GM19099 (cell line): ENCODE results near the gene RAET1G.

Source experiments
- POLR2A ChIP-seq: IDR thresholded peaks from 3 replicates; pipeline ENCODE4 v1.6.1; 2011; ENCODE audit warnings: low read depth; ENCODE audit not compliant: insufficient read length; ENCODE audit errors: extremely low read depth

Gene RAET1G

GRCh38 chr6:149881066-149881766 lies 41.7 kb downstream of the RAET1G start:
- TF ChIP-seq POLR2A: no peak

DNA sequence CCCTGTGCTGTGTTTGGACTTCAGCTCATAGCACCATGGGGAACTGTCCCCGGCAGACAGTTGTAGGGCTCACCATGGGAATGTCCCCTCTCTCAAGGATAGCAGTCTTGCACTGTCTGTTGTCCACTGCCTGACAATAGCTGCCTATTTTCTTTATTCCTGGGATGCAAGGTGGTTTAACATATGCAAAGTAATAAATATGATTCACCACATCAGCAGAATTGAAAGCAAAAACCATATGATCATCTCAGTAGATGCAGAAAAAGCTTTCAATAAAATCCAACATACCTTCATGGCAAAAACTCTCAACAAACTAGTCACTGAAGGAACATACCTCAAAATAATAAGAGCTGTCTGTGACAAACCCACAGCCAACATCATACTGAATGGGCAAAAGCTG lies 45.3 kb downstream of the RAET1G start:
- no peak for TF ChIP-seq POLR2A

DNA sequence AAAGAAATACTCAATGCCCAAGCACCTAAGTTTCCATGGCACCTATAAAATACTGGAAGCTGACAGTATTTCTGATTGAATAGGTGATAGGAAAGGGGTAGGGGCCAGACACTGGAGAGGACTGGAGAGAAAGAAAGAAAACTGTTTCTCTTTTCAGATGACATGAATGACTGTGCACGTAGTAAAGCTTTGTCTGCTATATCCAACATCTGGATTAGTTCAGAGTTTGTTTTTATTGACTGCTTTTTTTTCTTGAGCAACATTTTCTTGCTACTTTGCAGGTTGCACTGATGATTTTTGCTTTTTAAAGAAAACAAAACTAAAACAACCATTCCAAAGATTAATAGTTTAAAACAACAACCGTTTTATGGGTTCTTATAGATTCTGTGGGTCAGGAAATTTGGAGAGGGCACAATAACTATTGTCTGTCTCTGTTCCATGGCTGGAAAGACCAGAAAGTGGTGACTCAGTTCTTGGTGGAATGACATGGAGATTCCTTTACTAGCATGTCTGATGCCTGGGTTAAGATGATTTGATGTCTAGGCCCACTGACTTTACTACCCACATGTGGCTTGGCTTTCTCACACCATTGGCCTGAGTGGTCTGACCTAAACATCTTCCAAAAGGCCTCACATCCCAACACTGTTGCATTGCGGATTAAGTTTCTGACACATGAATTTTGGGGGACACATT lies 46.5 kb downstream of the RAET1G start:
- no peak for TF ChIP-seq POLR2A

DNA sequence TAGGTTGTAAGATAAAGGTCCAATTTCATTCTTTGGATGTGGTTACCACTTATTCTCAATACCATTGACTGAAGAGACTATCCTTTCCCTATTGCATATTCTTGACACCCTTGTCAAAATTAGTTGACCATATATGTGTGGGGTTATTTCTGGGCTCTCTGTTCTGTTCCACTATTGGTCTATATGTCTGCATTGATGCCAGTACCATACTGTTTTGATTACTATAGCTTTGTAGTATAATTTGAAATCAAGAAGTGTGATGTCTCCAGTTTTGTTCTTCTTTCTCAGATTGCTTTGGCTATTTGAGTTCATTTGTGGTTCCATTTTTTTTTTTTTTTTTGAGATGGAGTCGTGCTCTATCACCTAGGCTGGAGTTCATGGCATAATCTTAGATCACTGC lies 50.7 kb downstream of the RAET1G start:
- TF ChIP-seq POLR2A: no peak

DNA sequence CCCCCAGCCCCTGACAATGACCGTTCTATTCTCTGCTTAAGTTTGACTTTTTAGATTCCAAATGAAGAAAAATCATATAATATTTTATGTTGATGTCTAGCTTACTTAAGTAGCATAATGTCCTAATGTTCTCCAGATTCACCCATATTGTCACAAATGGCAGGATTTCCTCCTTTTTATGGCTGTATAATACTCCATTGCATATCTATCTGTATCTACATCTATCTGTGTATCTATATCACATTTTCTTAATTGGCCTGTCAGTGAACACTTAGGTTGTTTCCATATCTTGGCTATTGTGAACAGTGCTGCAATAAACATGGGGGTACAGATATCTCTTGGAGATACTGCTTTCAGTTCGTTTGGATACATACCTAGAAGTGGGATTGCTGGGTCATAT lies 51.7 kb downstream of the RAET1G start:
- no peak for TF ChIP-seq POLR2A

GRCh38 chr6:149869275-149869892 lies 53.5 kb downstream of the RAET1G start:
- no peak for TF ChIP-seq POLR2A

- TF ChIP-seq POLR2A: no peak
Observed at GRCh38 chr6:149867876-149868640, 54.9 kb downstream of the RAET1G start.
